Omental fat pad (tissue), 4 donors: ENCODE measurements around the gene MAGEA4. TPM values are rescaled to one million over a fixed set of nuclear protein-coding genes. Genes with fewer than 3 reads are reported as not detected.

Experiments used
- ATAC-seq: fragments of 150-250 bp; one replicate; pipeline ENCODE4 v1.9.1; 2016; ENCODE audit warnings: mild to moderate bottlenecking, moderate library complexity; ENCODE audit not compliant: low FRiP score
- DNase-seq: peaks from one replicate; pipeline ENCODE4 v3.0.0-alpha.2; 2019; ENCODE audit warnings: low spot score
- CTCF ChIP-seq, 3 donors: fragments of 450-650 bp; IDR thresholded peaks; one replicate each; pipeline ENCODE4 v1.5.1; 2016 to 2017; ENCODE audit warnings: antibody characterized with exemption in 3 of 3, mild to moderate bottlenecking in 3 of 3, moderate library complexity in 2 of 3
- total RNA-seq, 4 donors: library from RNA; depleted of rRNA; stranded (reverse); fragments of >200 nt; gene quantifications; one replicate each; pipeline ENCODE4 v1.1.0, GENCODE V29; 2016

The MAGEA4 gene
- total RNA-seq, 4 donors from 2014 or later: not detected

GRCh38 chrX:151879856-151880255 is 32.8 kb upstream of the MAGEA4 start:
- TF ChIP-seq CTCF (IDR thresholded peaks at IDR 0.05): no peak
- ATAC-seq: no peak
- DNase-seq: no peak

GRCh38 chrX:151880895-151881294 is 31.8 kb upstream of the MAGEA4 start:
- no peak for TF ChIP-seq CTCF (IDR thresholded peaks at IDR 0.05)
- DNase-seq (no peak), ATAC-seq (no peak)

GRCh38 chrX:151889421-151889820 is 23.3 kb upstream of the MAGEA4 start:
- no peak for TF ChIP-seq CTCF (IDR thresholded peaks at IDR 0.05)
- DNase-seq (no peak), ATAC-seq (no peak)

DNA sequence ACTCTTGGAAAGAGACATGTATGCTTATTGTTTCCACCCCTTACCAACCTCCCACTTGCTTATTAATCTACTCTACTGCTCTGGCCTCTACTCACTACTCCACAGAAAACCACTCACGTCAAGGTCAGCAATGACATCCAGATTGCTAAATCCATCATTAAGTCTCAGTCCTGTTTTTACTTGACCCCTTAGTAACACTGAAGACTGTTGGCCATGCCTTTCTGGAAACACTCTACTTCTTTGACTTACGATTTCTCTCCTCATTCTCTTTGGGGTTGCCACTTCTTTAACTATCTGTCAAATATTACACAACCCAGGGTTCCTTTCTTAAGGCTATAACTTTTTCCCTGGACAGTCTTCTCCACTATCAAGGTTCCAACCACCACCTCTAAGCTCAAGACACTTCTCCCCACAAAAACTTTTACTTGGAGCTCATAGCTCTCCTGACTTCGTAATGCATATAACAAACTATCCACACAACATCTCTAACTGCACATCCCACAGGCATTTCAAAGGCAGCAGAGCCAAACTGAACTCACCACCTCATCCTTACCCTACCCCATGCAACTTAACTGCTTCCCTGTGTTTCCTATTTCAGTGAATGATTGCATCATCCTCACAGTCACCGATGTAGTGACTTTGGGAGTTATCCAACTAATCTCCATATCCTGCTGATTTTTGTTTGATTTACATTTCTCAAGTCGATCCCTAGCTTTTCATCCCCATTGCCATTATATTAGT is 15.8 kb upstream of the MAGEA4 start:
- ATAC-seq (no peak), DNase-seq (no peak)
- no peak for TF ChIP-seq CTCF (IDR thresholded peaks at IDR 0.05)

DNA sequence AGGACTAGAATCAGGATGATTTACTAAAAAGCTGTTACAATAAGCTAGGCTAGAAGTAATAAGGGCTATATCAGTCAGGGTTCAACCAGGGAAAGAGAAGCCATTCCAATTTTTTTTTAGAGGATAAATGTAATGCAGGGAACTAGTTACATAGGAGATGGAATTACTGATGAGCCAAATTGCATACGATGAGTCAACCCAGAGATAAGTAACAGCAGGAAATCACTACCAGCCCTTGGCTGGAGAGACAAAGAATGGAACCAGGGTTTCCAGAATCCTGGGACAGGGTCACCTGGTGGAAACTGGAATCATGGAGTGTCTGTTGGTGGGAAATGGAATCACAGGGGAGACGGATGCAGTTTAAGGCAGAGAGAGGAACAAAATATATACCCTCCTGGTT is 13.1 kb upstream of the MAGEA4 start:
- DNase-seq: no peak
- no peak for TF ChIP-seq CTCF (IDR thresholded peaks at IDR 0.05)
- no peak for ATAC-seq

DNA sequence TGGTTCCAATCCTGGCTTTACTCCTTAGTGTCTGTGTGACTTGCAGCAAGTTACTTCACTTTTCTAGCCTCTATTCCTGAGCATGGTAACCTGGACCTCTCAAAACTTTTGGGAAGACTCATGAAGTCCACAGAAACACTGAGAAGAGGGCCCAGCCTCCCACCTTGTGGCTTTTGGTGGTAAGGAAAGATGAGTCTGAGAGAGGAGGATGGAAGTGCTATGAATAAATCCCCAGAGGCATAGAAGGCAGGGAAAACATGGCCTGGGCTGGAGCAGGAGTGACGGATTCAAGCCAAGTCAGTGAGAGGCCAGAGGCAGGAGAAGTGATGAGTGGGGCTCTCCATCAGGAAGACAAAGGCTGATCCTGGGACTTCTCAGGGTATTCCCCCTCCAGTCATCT is 10.9 kb upstream of the MAGEA4 start:
- no peak for TF ChIP-seq CTCF (IDR thresholded peaks at IDR 0.05)
- DNase-seq (no peak), ATAC-seq (no peak)
